GM08714 (cell line): Measurements from ENCODE around the gene NPR1.

Source experiments
- H3K4me3 ChIP-seq: fragments of 200-500 bp; sonication (Bioruptor generic); 2 replicates; pipeline ENCODE4 v1.5.1; 2014; ENCODE audit warnings: mild to moderate bottlenecking, low read length, inconsistent platforms
- ZNF274 ChIP-seq: IDR thresholded peaks from 2 replicates; pipeline ENCODE4 v1.6.1; 2012; ENCODE audit warnings: mild to moderate bottlenecking, low read depth, low read length

NPR1 gene

GRCh38 chr1:153643100-153643499 lies 35.4 kb upstream of the NPR1 start:
- TF ChIP-seq ZNF274: no peak
- no peak overlapping the region for H3K4me3 ChIP-seq

- H3K4me3 ChIP-seq: no peak overlapping the region
- no peak for TF ChIP-seq ZNF274
Observed at GRCh38 chr1:153643816-153644215, 34.7 kb upstream of the NPR1 start.

DNA sequence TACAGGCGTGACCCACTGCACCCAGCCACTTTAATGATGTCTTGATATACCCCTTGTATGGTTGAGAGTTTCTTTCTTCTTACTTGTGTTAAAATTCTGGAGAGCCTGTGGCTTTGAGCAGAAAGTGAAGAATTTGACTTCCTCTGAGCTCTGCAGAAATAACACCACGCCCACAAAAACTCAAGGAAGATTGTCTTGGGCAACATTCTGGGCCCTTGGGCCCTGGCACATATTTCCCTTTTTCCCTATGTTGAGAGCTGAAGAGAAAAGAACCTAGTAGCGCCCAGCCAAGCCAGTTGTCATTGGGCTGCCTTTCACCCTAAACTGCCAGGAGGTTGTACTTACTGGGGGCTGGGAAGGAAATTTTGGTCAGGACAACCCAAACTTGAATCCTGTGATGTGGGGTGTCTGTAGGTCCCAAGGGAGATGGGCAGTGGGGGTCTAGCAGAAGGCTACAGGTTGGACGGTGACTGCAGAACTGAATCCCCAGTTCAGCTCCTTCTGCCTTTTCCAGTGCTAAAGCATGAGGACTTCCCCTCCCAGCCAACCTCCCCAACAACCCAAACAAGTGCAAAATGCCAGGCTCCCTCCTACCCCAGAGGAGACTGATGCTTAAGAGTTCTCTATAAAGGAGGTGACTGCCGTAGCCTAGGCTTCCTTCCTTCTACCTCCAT lies 31.7 kb upstream of the NPR1 start:
- H3K4me3 ChIP-seq: no peak overlapping the region
- TF ChIP-seq ZNF274: no peak

DNA sequence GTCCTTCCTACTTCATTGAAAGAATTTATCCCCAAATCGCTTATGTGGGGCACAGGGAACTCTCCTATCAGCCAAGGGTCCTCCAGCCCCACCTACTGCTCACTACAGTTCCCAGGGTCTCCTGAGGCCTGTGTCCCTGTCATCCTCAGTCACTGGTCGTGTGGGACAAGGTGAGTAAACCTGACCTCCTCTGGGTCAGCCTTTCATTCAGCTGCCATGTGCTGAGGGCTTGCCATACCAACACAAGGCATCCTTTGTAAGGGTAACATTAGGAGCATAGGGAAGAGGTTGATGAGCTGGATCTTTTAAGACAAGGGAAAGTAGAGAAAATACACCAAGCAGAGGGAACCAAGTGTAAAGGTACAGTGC lies 31.2 kb upstream of the NPR1 start:
- H3K4me3 ChIP-seq: no peak overlapping the region
- no peak for TF ChIP-seq ZNF274

GRCh38 chr1:153648000-153648643 lies 30.4 kb upstream of the NPR1 start:
- no peak for TF ChIP-seq ZNF274
- no peak overlapping the region for H3K4me3 ChIP-seq

DNA sequence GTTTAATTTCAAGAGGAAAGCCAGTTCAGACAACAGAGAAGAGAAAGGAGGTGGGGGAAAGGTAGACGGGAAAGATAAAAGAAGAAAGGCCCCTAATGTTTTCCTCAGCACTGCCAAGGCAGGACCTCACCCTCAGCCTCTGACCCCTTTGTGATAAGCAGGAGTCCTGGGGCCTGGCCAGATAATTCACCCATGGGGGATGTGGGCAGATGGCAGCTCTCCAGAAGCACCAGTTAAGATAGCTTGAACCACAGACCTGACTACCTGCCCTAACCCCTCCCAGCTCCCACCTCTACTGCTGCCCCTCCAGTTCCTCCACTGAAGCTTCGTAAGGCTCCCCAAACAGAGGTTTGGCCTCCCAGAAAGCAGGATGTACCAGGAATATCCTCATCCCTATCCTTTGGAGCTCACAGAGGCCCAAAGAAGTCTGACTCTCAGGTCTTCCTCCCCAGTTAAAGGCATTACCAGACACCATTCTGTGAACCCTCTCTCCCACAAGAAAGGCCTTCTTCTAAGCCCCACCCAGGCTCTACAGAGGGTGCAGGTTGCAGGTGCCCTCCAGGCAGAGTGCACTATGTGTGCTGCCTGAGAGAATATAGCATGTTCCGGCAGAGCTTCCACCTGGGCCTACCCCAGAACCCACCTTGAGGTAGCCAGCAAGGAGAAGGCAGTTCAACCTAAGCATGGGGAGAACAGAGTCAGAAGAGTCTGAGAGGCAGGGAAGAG lies 29.2 kb upstream of the NPR1 start:
- H3K4me3 ChIP-seq: no peak overlapping the region
- no peak for TF ChIP-seq ZNF274

- H3K4me3 ChIP-seq: no peak overlapping the region
- no peak for TF ChIP-seq ZNF274
Observed at GRCh38 chr1:153649863-153650235, 28.6 kb upstream of the NPR1 start.

DNA sequence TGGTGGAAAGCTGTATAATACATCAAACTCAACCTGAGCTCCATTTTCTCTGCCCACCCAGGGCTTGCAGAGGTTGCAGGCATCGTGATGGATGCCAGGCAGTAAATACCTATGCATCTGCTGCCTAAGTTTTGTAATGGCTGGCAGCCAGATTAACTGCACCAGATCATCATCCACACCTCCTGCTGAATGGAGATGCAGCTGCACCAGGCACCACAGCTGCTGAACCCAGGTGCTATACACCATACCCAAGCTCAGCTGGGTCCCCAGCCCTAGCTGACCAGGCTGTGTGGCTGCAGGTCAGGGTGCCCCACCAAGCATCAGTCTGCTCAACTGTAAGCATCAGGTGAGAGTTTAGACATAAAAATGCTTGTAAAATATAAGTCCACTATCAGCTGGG lies 26.7 kb upstream of the NPR1 start:
- TF ChIP-seq ZNF274: no peak
- no peak overlapping the region for H3K4me3 ChIP-seq

DNA sequence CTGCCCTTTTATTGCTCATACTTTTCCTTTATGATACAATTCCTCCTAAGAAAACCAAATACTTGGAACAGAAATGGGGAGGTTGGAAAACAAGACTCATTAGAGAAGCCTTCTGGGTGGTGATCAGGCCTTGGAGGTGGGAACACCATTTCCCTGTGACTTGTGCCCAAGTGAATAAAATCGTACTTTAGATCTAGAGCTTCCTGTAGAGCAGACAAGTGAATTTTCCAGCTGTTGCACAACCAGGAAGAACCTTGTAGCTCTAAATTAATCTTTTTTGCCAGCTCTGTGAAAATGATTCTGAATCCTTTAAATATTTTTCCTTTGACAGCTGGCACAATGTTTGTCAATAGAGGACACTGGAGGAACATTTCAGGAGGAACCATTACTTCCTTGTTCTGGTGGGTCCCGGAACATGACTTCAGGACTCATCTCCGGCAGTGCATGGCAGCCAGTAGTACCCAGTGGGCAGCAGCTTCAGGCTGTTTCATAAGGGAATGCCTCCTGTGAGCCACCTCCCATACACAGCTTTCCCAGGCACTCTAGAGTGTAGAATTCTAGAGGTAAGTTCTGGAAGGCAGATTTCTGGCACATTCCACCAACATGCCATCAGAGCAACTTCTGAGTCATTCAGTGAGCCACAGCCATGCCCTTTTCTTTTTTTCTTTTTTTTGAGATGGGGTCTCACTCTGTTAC lies 25.5 kb upstream of the NPR1 start:
- TF ChIP-seq ZNF274: no peak

DNA sequence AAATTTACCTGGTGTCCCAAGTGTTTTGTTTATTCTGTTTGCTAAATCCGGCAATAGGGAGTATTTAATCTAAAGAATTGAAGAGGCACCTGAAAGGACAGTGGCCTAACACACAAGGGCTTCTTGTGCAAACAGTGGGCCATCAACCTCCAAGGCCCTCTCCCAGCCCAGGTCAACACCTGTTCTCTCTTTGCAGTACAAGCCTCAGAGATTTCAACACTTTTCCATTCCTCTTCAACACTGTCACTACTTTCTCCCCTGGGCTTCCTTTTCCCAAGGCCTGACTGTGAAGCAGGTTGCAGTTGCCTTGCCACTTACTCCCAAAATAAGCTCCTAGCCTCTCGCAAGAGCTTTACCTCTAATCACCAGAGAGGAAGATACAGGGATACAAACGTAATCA lies 23.2 kb upstream of the NPR1 start:
- H3K4me3 ChIP-seq: no peak overlapping the region
- TF ChIP-seq ZNF274: no peak

More for the DNA sequence above, 25.5 kb upstream of the NPR1 start:
- H3K4me3 ChIP-seq: no peak overlapping the region

DNA sequence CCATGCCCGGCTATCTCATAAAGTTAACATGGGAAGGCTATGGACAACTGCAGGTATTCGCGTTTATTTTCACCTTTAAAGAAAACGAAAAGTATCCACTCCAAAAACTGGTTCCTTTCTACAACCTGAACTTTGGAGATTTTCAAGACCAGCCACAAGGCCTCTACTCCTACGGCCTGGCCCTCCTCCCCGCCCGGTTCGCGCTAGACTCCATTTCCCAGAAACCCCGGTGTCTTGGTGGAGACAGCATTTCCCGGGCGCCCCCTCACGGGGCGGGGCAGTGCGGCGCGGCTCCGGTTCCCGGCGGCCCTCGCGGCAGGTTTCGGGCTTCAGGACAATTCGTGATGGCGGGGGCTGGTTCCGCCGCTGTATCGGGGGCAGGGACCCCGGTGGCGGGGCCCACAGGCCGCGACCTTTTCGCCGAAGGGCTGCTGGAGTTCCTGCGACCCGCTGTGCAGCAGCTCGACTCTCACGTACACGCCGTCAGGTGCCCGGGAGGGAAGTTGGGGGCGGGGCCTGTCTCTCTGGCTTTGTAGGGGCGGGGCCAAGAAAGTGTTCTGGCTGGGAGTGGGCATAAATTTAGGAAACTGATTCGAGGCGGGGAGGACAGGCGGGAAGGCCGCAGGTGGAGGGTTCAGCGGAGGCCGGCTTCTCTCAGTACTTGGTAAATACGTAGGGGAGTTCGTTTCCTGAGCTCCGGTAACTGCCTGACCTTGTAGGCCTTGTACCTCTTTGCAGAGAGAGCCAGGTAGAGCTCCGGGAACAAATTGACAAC lies 19.9 kb upstream of the NPR1 start, which contains the start of gene SNAPIN:
TSS of gene SNAPIN (plus strand) at position 304 of the 775 bp plus-strand sequence. CDS start at position 345, 41 bp downstream.
- H3K4me3 ChIP-seq: peak within 1 kb of the TSS; percentile 92
- TF ChIP-seq ZNF274: no peak

- TF ChIP-seq ZNF274: no peak
- H3K4me3 ChIP-seq: peak overlapping the region; percentile 92
Observed at GRCh38 chr1:153659175-153659534, 19.3 kb upstream of the NPR1 start.

DNA sequence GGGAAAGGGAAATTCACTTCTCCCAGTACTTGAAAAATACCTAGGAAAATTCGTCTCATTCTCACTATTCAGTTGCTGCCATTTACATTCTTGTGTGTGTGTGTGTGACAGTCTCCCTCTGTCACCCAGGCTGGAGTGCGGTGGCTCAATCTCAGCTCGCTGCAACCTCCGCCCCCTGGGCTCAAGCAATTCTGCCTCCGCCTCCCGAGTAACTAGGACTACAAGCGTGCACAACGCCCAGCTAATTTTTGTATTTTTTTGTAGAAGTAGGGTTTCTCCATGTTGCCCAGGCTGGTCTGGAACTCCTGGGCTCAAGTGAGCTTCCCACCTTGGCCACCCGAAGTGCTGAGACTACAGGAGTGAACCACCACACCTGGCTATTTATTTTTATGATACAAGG lies 18.8 kb upstream of the NPR1 start:
- no peak for TF ChIP-seq ZNF274
- peak overlapping the region; percentile 92 for H3K4me3 ChIP-seq
